GM23248 (cell line): ENCODE measurements around the gene SETD5.

Experiments used
- EZH2 ChIP-seq: fragments of 200-600 bp; sonication (generic); IDR thresholded peaks from 2 replicates; pipeline ENCODE4 v1.6.1; 2018; ENCODE audit warnings: antibody characterized with exemption, mild to moderate bottlenecking; ENCODE audit not compliant: insufficient read depth, poor library complexity, severe bottlenecking
- EZH2phosphoT487 ChIP-seq: fragments of 200-600 bp; sonication (generic); IDR thresholded peaks from 2 replicates; pipeline ENCODE4 v1.6.1; 2018; ENCODE audit warnings: antibody characterized with exemption, moderate library complexity, mild to moderate bottlenecking, low read depth; ENCODE audit not compliant: insufficient read depth

GRCh38 chr3:9396301-9396631 lies 1.1 kb upstream of the SETD5 start:
- TF ChIP-seq EZH2 (no peak), EZH2phosphoT487 (no peak)
